Measurements from ENCODE around the gene LIG1. TPM values are rescaled to one million over a fixed set of nuclear protein-coding genes. Genes with fewer than 3 reads are reported as not detected.

Gene LIG1
- total and polyA plus RNA-seq, 8 donors = 26.7 to 72.1 (median 61.9) TPM

- intact Hi-C loops (cut with DNase I) = no loop called here
- ATAC-seq (peak; percentile 22), DNase-seq (no peak)
- no peak overlapping the region for H3K4me3 ChIP-seq
- H3K9me3 ChIP-seq = no peaks in the 10 kb centered on the region
- H3K27me3 ChIP-seq = peaks cover 0 to 23% of the 10 kb centered on the region in 2 donors
- TF ChIP-seq, protein P1, sequence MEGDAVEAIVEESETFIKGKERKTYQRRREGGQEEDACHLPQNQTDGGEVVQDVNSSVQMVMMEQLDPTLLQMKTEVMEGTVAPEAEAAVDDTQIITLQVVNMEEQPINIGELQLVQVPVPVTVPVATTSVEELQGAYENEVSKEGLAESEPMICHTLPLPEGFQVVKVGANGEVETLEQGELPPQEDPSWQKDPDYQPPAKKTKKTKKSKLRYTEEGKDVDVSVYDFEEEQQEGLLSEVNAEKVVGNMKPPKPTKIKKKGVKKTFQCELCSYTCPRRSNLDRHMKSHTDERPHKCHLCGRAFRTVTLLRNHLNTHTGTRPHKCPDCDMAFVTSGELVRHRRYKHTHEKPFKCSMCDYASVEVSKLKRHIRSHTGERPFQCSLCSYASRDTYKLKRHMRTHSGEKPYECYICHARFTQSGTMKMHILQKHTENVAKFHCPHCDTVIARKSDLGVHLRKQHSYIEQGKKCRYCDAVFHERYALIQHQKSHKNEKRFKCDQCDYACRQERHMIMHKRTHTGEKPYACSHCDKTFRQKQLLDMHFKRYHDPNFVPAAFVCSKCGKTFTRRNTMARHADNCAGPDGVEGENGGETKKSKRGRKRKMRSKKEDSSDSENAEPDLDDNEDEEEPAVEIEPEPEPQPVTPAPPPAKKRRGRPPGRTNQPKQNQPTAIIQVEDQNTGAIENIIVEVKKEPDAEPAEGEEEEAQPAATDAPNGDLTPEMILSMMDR (IDR thresholded peaks at IDR 0.05) = no peak
- peaks cover 0 to 9% of the 10 kb centered on the region in 2 donors for H3K4me1 ChIP-seq
- no peaks in the 10 kb centered on the region for H3K36me3 ChIP-seq
- no peak overlapping the region for H3K27ac ChIP-seq
Measured at GRCh38 chr19:48196933-48197665, 27.0 kb upstream of the LIG1 start.

- no peak overlapping the region for H3K27ac ChIP-seq
- H3K4me1 ChIP-seq = peaks cover 0 to 9% of the 10 kb centered on the region in 2 donors
- no peak overlapping the region for H3K4me3 ChIP-seq
- ATAC-seq (peak; percentile 24), DNase-seq (no peak)
- intact Hi-C loops (cut with DNase I) = no loop called here
- TF ChIP-seq, protein P1 (IDR thresholded peaks at IDR 0.05) = no peak
- peaks cover 0 to 23% of the 10 kb centered on the region in 2 donors for H3K27me3 ChIP-seq
- no peaks in the 10 kb centered on the region for H3K36me3 ChIP-seq
- no peaks in the 10 kb centered on the region for H3K9me3 ChIP-seq
Measured at GRCh38 chr19:48196321-48196763, 26.2 kb upstream of the LIG1 start.

GRCh38 chr19:48194844-48195830, 25.0 kb upstream of the LIG1 start:
- TF ChIP-seq, protein P1 (IDR thresholded peaks at IDR 0.05) = no peak
- Histone ChIP-seq H3K4me1 (peaks cover 0 to 9% of the 10 kb centered on the region in 2 donors), H3K27me3 (peaks cover 0 to 23% of the 10 kb centered on the region in 2 donors), H3K27ac (no peak overlapping the region), H3K9me3 (no peaks in the 10 kb centered on the region), H3K36me3 (peaks cover 0 to 5% of the 10 kb centered on the region in 2 donors), H3K4me3 (no peak overlapping the region)
- no peak for DNase-seq
- intact Hi-C loops (cut with DNase I) = no loop called here
- ATAC-seq = no peak

DNA sequence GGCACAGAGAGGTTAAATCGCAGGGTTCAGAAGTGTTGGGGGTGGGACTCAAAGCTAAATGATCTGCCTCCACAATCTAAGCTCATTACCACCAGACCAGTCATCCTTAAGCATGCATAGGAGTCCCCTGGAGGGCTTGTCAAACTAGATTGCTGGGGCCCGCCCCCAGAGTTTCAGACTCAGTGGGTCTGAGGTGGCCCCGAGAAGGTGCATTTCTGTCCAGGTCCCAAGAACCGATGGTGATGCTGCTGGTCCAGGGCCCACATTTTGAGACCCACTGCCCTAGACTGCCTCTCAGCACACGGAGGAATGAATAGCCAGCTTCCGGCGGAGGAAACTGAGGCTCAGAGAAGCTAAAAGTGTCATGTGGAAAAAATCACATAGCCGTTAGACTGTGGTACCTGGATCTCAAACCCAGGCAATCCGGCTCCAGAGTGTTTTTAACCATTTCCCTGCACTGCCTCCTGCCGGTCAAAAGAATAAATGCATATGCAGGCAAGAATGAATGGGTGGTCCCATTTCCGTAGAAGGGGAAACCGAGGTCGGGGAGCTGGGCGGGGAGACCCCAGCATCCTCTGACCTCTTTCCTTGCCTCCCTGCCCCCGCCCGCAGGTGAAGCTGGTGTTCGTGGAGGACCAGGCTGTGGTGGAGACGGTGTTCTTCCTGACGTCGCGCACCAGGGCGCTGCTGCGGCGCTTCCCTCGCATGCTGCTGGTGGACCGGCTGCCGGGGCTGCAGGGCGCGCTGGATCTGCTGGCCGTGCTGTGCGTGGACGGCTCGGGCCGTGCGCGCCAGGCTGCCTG, 24.1 kb upstream of the LIG1 start:
- Histone ChIP-seq H3K27me3 (peaks cover 0 to 23% of the 10 kb centered on the region in 2 donors), H3K4me3 (no peak overlapping the region), H3K27ac (no peak overlapping the region), H3K4me1 (peaks cover 0 to 9% of the 10 kb centered on the region in 2 donors), H3K36me3 (peaks cover 0 to 5% of the 10 kb centered on the region in 2 donors), H3K9me3 (no peaks in the 10 kb centered on the region)
- DNase-seq (no peak), ATAC-seq (no peak)
- intact Hi-C loops (cut with DNase I) = no loop called here
- TF ChIP-seq, protein P1 (IDR thresholded peaks at IDR 0.05) = peak; percentile 17 to 26
